Measurements from ENCODE around the gene SLC66A1. TPM values are rescaled to one million over a fixed set of nuclear protein-coding genes. Genes with fewer than 3 reads are reported as not detected.

The SLC66A1 gene
- total RNA-seq, 1 experiment from 2014 or later = 33.4 TPM

- Histone ChIP-seq H3K36me3 (peaks cover 30% of the 10 kb centered on the region), H3K9me3 (replicated peaks) (no peaks in the 10 kb centered on the region), H3K4me1 (no peaks in the 10 kb centered on the region), H3K27ac (no peak overlapping the region), H3K4me3 (no peak overlapping the region), H3K27me3 (no peaks in the 10 kb centered on the region)
- DNase-seq = no peak
Observed at GRCh38 chr1:19325958-19326747, 14.0 kb downstream of the SLC66A1 start.

DNA sequence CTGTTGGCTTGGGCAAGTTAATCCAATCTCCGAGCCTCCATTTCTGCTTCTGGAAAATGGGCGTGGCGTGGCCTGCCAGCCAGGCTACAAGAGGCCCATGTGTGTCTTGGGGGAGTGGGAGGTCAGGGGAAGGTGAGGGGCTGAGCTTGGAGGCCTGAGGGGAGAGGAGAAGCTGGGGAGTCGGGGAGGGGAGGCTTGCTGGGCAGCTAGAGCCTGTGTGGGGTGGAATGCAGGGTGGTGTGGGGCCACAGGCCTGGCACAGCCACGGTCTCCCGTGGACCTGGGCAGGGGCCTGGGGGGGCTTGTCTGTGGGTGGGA lies 14.6 kb downstream of the SLC66A1 start:
- peaks cover 30% of the 10 kb centered on the region for H3K36me3 ChIP-seq

GRCh38 chr1:19327301-19327700 lies 15.2 kb downstream of the SLC66A1 start:
- Histone ChIP-seq H3K4me1 (no peaks in the 10 kb centered on the region), H3K27ac (no peak overlapping the region), H3K27me3 (no peaks in the 10 kb centered on the region), H3K4me3 (no peak overlapping the region), H3K36me3 (peaks cover 30% of the 10 kb centered on the region), H3K9me3 (replicated peaks) (no peaks in the 10 kb centered on the region)
- no peak for DNase-seq

More for the DNA sequence above, 14.6 kb downstream of the SLC66A1 start:
- Histone ChIP-seq H3K4me1 (no peaks in the 10 kb centered on the region), H3K4me3 (no peak overlapping the region), H3K9me3 (replicated peaks) (no peaks in the 10 kb centered on the region), H3K27ac (no peak overlapping the region), H3K27me3 (no peaks in the 10 kb centered on the region)
- no peak for DNase-seq

DNA sequence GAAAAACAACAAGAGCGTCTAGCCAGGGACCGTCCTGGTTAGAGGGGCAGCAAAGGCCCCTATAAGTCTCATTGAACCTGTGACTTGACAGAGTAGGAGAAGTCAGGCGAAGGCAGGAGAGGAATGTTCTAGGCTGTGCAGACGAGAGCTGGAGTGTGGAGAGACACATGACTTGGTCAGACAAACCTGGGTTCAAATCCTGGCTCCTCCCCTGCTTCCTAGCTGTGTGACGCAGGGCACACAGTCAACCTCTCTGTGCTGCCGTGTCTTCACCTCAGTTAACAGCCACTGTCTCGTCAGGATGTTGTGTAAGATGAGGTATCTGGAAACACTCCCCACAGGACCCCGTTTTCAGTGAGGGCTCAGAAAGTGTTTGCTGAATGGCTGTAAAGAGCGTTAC lies 15.6 kb downstream of the SLC66A1 start:
- H3K36me3 ChIP-seq = peaks cover 30% of the 10 kb centered on the region
- no peaks in the 10 kb centered on the region for H3K9me3 ChIP-seq (replicated peaks)
- no peak overlapping the region for H3K4me3 ChIP-seq
- no peak overlapping the region for H3K27ac ChIP-seq
- H3K4me1 ChIP-seq = no peaks in the 10 kb centered on the region
- no peaks in the 10 kb centered on the region for H3K27me3 ChIP-seq
- DNase-seq = no peak

DNA sequence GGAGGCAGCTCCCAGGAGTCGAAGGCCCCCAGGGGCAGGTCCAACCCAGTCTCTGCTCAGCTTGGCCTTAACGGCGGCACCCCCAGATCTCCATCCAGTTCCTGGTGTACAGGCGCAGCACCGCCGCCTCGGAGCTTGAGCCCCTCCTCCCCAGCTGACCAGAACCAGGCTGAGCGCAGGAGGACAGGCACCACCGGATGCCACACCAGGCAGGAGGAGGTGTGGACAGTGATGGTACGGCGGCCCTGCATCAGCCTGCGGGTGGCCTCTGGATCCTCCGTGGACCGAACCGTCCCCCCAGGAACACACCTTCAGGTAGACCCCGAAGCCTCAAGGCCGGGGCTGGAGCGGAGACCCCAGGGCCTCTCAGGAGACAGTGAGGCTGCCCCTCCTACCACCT lies 16.4 kb downstream of the SLC66A1 start:
- H3K4me1 ChIP-seq = no peaks in the 10 kb centered on the region
- H3K9me3 ChIP-seq (replicated peaks) = no peaks in the 10 kb centered on the region
- DNase-seq = no peak
- no peak overlapping the region for H3K4me3 ChIP-seq
- H3K36me3 ChIP-seq = peaks cover 30% of the 10 kb centered on the region
- H3K27me3 ChIP-seq = no peaks in the 10 kb centered on the region
- H3K27ac ChIP-seq = no peak overlapping the region

GRCh38 chr1:19329188-19329587 lies 17.1 kb downstream of the SLC66A1 start:
- Histone ChIP-seq H3K36me3 (peaks cover 28% of the 10 kb centered on the region), H3K4me3 (no peak overlapping the region), H3K4me1 (no peaks in the 10 kb centered on the region), H3K27me3 (no peaks in the 10 kb centered on the region), H3K9me3 (replicated peaks) (no peaks in the 10 kb centered on the region), H3K27ac (no peak overlapping the region)
- no peak for DNase-seq

DNA sequence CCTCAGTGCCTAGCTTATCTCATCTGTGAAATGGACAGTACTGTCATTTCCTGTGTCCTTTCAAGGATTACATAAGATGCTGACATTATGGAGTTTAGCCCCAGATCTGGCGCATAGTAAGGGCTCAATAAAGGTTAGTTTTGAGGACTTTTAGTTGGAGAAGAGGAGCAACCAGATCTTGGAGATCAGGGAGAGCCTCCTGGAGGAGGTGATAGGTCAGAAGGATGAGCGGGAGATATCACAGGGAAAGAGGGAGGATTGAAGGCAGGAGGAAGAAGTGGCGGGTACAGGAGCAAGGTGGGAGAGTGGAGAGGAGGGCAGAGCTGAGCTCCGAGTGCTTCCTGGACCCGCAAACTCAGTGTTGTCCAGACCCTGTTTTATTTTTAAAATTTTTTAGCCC lies 17.5 kb downstream of the SLC66A1 start:
- Histone ChIP-seq H3K4me3 (no peak overlapping the region), H3K36me3 (peaks cover 23% of the 10 kb centered on the region), H3K9me3 (replicated peaks) (no peaks in the 10 kb centered on the region), H3K4me1 (no peaks in the 10 kb centered on the region), H3K27ac (no peak overlapping the region), H3K27me3 (no peaks in the 10 kb centered on the region)
- no peak for DNase-seq

DNA sequence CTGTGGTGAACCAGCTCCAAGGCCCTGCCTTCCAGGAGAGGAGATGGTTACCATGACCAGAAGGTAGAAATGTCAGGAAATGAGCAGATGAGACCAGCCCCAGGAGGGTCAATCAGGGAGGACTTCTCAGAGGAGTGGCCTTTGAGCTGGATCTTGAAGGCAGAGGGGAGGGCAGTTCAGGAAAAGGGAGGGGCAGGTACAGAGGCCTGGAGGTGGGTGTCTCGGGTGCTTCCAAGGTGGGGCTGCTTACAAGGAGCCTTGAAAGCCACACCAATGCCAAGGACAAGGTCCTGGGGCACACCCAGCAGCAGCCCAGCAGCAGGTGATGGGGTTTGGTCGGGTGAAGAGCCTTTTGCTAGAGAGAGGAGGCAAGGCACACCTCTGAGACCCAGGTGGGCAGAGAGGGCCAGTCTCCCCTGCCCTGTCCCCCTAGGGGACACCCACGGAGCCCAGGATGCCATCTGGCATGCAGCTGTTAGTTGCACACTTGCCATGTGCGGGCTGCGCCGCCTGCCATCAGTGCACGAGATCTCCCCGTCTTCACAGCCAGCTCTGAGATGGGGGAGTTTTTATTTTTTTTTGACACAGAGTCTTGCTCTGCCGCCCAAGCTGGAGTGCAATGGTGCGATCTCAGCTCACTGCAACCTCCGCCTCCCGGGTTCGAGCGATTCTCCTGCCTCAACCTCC lies 18.5 kb downstream of the SLC66A1 start:
- Histone ChIP-seq H3K4me3 (no peak overlapping the region), H3K27me3 (no peaks in the 10 kb centered on the region), H3K36me3 (peaks cover 16% of the 10 kb centered on the region), H3K4me1 (no peaks in the 10 kb centered on the region), H3K9me3 (replicated peaks) (no peaks in the 10 kb centered on the region), H3K27ac (no peak overlapping the region)
- DNase-seq = no peak

- Histone ChIP-seq H3K4me3 (no peak overlapping the region), H3K36me3 (peaks cover 12% of the 10 kb centered on the region), H3K27me3 (no peaks in the 10 kb centered on the region), H3K4me1 (no peaks in the 10 kb centered on the region), H3K9me3 (replicated peaks) (no peaks in the 10 kb centered on the region), H3K27ac (no peak overlapping the region)
- no peak for DNase-seq
Observed at GRCh38 chr1:19331262-19331878, 19.2 kb downstream of the SLC66A1 start.

DNA sequence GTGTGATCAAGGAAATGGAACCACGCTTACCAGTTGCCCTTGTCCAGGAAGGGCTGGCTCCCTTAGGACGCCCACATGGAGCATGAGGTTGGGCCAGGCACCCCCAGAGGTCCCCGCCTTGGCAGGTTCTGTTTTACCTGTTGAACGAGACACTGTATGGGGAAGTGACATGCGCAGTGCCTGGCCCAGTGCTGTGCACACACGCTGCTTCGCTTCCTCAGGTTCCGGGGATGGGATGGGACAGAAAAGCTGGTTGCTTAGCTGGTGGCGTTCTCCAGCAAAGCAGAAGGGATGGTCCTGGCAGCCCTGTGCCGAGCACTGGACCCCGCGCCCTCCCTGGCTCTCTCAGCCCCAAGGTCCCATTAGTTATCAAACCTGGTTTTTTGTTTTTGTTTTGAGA lies 20.7 kb downstream of the SLC66A1 start:
- no peak for DNase-seq
- Histone ChIP-seq H3K4me3 (no peak overlapping the region), H3K4me1 (no peaks in the 10 kb centered on the region), H3K27me3 (no peaks in the 10 kb centered on the region), H3K27ac (no peak overlapping the region), H3K36me3 (peaks cover 8% of the 10 kb centered on the region), H3K9me3 (replicated peaks) (no peaks in the 10 kb centered on the region)

DNA sequence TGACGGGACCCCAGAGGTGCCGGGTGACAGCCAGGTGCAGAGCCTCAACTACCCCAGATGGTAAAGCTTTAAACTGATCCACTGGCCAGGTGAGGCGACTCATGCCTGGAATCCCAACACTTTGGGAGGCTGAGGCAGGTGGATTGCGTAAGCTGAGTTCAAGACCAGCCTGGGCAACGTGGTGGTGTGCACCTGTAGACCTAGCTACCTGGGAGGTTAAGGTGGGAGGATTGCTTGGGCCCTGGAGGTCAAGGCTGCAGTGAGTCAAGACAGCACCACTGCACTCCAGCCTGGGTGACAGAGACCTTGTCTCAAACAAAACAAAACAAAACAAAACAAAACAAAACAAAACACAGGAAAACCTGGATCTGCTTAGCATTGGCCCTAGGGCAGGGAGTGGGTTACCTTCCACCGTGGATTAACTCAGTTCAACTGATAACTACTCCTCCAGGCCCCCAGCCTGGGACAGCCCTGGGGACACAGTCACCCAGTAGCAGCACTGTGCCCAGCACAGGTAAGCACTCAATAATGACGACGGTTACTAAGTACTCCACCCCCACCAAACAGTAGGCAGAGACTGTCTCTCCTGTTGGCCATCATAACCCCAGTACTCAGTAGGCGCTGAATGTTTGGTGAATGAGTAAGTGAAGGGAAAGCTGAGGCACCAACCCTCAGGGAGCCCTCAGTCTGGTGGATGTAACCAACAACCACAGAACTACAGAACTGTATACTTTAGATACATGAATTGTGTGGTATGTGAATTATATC lies 21.6 kb downstream of the SLC66A1 start:
- no peaks in the 10 kb centered on the region for H3K4me1 ChIP-seq
- H3K4me3 ChIP-seq = no peak overlapping the region
- no peaks in the 10 kb centered on the region for H3K9me3 ChIP-seq (replicated peaks)
- H3K36me3 ChIP-seq = peaks cover 4% of the 10 kb centered on the region
- no peak overlapping the region for H3K27ac ChIP-seq
- DNase-seq = no peak
- no peaks in the 10 kb centered on the region for H3K27me3 ChIP-seq

- Histone ChIP-seq H3K27ac (no peak overlapping the region), H3K4me3 (no peak overlapping the region), H3K36me3 (peaks cover 5% of the 10 kb centered on the region; the same call in 1 of the 2 replicates), H3K4me1 (no peaks in the 10 kb centered on the region), H3K27me3 (no peaks in the 10 kb centered on the region), H3K9me3 (replicated peaks) (no peaks in the 10 kb centered on the region)
- DNase-seq = no peak
Observed at GRCh38 chr1:19336543-19336942, 24.4 kb downstream of the SLC66A1 start.

GRCh38 chr1:19337289-19337688 lies 25.2 kb downstream of the SLC66A1 start:
- DNase-seq = no peak
- Histone ChIP-seq H3K4me3 (no peak overlapping the region), H3K9me3 (replicated peaks) (no peaks in the 10 kb centered on the region), H3K36me3 (peaks cover 5% of the 10 kb centered on the region; the same call in 1 of the 2 replicates), H3K27ac (no peak overlapping the region), H3K4me1 (no peaks in the 10 kb centered on the region), H3K27me3 (no peaks in the 10 kb centered on the region)

GRCh38 chr1:19338323-19338762 lies 26.2 kb downstream of the SLC66A1 start:
- Histone ChIP-seq H3K27me3 (no peaks in the 10 kb centered on the region), H3K4me3 (no peak overlapping the region), H3K36me3 (peaks cover 5% of the 10 kb centered on the region; the same call in 1 of the 2 replicates), H3K4me1 (no peaks in the 10 kb centered on the region), H3K27ac (no peak overlapping the region), H3K9me3 (replicated peaks) (no peaks in the 10 kb centered on the region)
- no peak for DNase-seq

All from SJCRH30 (cell line).